ENCODE measurements around the gene ZDHHC5. TPM values are rescaled to one million over a fixed set of nuclear protein-coding genes. Genes with fewer than 3 reads are reported as not detected.

The ZDHHC5 gene
- total RNA-seq, 1 experiment from 2014 or later: 64.1 TPM

DNA sequence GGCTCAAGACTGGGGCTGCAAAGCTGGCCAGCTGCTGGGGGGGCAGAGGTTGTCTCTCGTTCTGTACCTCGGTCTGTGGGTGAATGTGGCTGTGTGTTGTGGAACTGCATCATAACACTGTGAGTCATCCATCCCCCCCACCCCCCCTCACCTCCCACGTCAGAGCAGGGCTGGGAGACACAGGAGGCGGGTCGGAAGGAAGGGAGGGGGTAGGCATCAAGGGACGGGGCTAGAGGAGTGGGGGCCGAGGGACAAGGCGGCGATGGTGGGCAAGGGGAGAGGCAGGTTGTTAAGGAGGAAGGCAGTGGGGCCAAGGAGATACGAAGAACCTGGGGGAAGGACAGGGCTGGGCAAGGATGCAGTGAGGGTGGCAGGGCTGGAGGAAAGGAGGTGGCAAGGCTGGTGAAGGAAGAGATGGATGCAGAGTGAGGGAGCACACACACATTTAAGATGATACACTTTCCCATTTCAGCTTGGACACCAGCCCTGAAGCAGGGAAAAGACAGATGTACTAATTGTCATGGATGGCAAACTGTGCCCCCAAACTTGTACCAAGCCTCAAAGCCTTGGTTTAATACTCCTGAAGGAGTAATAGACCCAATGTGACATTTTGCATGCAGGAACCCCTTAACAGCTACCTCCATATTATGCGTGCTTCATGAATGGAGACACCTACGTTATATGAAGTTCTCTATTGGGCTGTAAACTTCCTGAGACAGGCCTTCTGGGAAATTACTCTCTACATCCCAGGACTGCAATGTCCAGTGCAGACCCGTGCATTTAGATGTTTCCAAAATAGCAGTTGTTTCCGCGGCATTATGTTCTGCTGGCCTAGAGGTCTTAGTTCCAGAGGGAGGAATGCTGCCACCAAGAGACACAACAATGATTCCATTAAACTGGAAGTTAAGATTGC lies 17.8 kb upstream of the ZDHHC5 start, which contains the start of gene YPEL4:
Gene YPEL4, minus strand, starts transcription at position 87 of the 913 bp plus-strand sequence. CDS start 2,805 bp downstream, outside the sequence.
- Histone ChIP-seq H3K79me2 (ENCODE audit: insufficient read depth, low read length) (no peaks in the 10 kb centered on the region), H3K36me3 (ENCODE audit: control insufficient read depth in 1 of 2, insufficient read depth in 2 of 2, low read length in 2 of 2) (no peaks in the 10 kb centered on the region), H2AFZ (ENCODE audit: low read depth, low read length, poor library complexity, severe bottlenecking) (no peak within 1 kb of the TSS), H3K27ac (ENCODE audit: low read depth, low read length) (no peak within 1 kb of the TSS), H3K9me2 (ENCODE audit: insufficient read depth) (no peaks in the 10 kb centered on the region), H3K4me1 (ENCODE audit: control insufficient read depth in 1 of 2, insufficient read depth in 2 of 2, low read length in 2 of 2) (peaks cover 0 to 19% of the 10 kb centered on the region in 2 experiments; a peak in 3 of 4 replicates), H3K27me3 (ENCODE audit: insufficient read depth, low read length) (peaks cover 12% of the 10 kb centered on the region; the same call in 1 of the 2 replicates), H3K4me2 (ENCODE audit: low read length) (peak within 1 kb of the TSS; percentile 48), H4K20me1 (ENCODE audit: insufficient read depth) (no peaks in the 10 kb centered on the region), H3K9ac (ENCODE audit: low read length) (no peak within 1 kb of the TSS), H3K4me3 (replicated peaks in 1 of 2; ENCODE audit: low read depth in 1 of 2, low read length in 2 of 2) (peak within 1 kb of the TSS in 1 of 2 experiments; percentile 14; a peak in 1 of 4 replicates), H3K9me3 (ENCODE audit: control insufficient read depth in 1 of 2, insufficient read depth in 1 of 2, low read depth in 1 of 2, low read length in 2 of 2) (no peaks in the 10 kb centered on the region)
- DNase-seq (ENCODE audit: low read depth, low spot score) (no peak), ATAC-seq (peak; percentile 57)
- intact Hi-C loops (cut with micrococcal nuclease): loop anchor here (10.0 kb wide), 1 partner anchor 805 kb away; no protein-coding TSS in a partner anchor
- ChIA-PET POLR2A (no interaction called here), CTCF (no interaction called here), RAD21 (ENCODE audit: low non-redundant PET in 1 of 2, low total read pairs in 2 of 2, uncharacterized antibody in 2 of 2, unreplicated experiment in 2 of 2) (no interaction called here)
- TF ChIP-seq, protein P1, sequence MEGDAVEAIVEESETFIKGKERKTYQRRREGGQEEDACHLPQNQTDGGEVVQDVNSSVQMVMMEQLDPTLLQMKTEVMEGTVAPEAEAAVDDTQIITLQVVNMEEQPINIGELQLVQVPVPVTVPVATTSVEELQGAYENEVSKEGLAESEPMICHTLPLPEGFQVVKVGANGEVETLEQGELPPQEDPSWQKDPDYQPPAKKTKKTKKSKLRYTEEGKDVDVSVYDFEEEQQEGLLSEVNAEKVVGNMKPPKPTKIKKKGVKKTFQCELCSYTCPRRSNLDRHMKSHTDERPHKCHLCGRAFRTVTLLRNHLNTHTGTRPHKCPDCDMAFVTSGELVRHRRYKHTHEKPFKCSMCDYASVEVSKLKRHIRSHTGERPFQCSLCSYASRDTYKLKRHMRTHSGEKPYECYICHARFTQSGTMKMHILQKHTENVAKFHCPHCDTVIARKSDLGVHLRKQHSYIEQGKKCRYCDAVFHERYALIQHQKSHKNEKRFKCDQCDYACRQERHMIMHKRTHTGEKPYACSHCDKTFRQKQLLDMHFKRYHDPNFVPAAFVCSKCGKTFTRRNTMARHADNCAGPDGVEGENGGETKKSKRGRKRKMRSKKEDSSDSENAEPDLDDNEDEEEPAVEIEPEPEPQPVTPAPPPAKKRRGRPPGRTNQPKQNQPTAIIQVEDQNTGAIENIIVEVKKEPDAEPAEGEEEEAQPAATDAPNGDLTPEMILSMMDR (IDR thresholded peaks at IDR 0.05 in 2 of 3, conservative IDR thresholded peaks at IDR 0.05 in 1 of 3; ENCODE audit: borderline replicate concordance in 1 of 3, insufficient read depth in 1 of 3, low read depth in 2 of 3, low read length in 2 of 3): no peak
- TF ChIP-seq JUND (IDR thresholded peaks at IDR 0.05): 0 out of 2 replicates have a peak, but pooled peaks have one; percentile 8
- TF ChIP-seq, protein P2, sequence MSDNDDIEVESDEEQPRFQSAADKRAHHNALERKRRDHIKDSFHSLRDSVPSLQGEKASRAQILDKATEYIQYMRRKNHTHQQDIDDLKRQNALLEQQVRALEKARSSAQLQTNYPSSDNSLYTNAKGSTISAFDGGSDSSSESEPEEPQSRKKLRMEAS (IDR thresholded peaks at IDR 0.05): no peak
- TF ChIP-seq, protein P3, sequence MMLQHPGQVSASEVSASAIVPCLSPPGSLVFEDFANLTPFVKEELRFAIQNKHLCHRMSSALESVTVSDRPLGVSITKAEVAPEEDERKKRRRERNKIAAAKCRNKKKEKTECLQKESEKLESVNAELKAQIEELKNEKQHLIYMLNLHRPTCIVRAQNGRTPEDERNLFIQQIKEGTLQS (IDR thresholded peaks at IDR 0.05): no peak
- TF ChIP-seq YY1 (IDR thresholded peaks at IDR 0.05; ENCODE audit: extremely low read depth, insufficient replicate concordance, low read depth, low read length): no peak
- no peak for TF ChIP-seq SP1 (IDR thresholded peaks at IDR 0.05; ENCODE audit: low read depth)
- no peak for TF ChIP-seq CEBPB (IDR thresholded peaks at IDR 0.05; ENCODE audit: low read depth)
- no peak for TF ChIP-seq EZH2phosphoT487 (IDR thresholded peaks at IDR 0.05; ENCODE audit: borderline replicate concordance)
- TF ChIP-seq, protein P4, sequence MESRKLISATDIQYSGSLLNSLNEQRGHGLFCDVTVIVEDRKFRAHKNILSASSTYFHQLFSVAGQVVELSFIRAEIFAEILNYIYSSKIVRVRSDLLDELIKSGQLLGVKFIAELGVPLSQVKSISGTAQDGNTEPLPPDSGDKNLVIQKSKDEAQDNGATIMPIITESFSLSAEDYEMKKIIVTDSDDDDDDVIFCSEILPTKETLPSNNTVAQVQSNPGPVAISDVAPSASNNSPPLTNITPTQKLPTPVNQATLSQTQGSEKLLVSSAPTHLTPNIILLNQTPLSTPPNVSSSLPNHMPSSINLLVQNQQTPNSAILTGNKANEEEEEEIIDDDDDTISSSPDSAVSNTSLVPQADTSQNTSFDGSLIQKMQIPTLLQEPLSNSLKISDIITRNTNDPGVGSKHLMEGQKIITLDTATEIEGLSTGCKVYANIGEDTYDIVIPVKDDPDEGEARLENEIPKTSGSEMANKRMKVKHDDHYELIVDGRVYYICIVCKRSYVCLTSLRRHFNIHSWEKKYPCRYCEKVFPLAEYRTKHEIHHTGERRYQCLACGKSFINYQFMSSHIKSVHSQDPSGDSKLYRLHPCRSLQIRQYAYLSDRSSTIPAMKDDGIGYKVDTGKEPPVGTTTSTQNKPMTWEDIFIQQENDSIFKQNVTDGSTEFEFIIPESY (IDR thresholded peaks at IDR 0.05; ENCODE audit: extremely low read depth, insufficient replicate concordance, low read length): no peak
- 0 out of 2 replicates have a peak, but pooled peaks have one; percentile 32 for TF ChIP-seq FOSL1 (IDR thresholded peaks at IDR 0.05; ENCODE audit: low read depth)
- no peak for TF ChIP-seq SRF (IDR thresholded peaks at IDR 0.05; ENCODE audit: low read depth)
- TF ChIP-seq ZFX (IDR thresholded peaks at IDR 0.05): no peak
- TF ChIP-seq CBX3 (IDR thresholded peaks at IDR 0.05; ENCODE audit: low read depth): no peak
- no peak for TF ChIP-seq POLR2AphosphoS5 (IDR thresholded peaks at IDR 0.05; ENCODE audit: low read depth, low read length)
- TF ChIP-seq ZNF274 (IDR thresholded peaks at IDR 0.05; ENCODE audit: low read depth, low read length): no peak
- no TSS peak for BruUV-seq (replicated peaks)

Data from HCT116 (cell line).